ENCODE results near the gene RNF40.

DNA sequence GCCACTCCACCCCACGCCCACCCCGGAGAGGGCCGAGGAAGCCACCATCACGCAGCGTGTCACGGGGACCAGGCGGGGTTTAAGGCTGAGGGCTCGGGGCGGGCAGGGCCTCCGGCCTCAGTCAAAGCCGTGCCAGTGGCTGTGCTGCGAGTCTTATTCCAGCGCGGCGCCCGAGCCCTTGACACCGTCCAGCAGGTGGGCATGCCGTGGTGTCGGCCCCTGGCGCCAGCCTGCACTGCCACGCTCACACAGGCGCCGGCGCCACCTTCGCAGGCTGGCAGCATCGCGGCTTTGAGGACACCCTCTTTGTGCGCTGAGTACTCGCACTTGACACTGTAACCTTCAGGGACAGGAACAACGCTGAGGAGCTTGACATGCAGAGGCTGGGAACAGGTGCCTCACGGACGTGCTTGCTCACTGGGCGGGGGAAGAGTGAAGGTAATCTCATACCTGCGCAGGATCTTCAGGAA lies 58.9 kb downstream of the RNF40 start:
- TF ChIP-seq JUND (IDR thresholded peaks at IDR 0.05) (no peak), CTCF (IDR thresholded peaks at IDR 0.05; ENCODE audit: low read depth, low read length, missing input control) (no peak), EGR1 (IDR thresholded peaks at IDR 0.05; ENCODE audit: low read depth in 2 of 2) (no peak), YY1 (IDR thresholded peaks at IDR 0.05) (no peak), GABPA (IDR thresholded peaks at IDR 0.05 in 1 of 2, conservative IDR thresholded peaks at IDR 0.05 in 1 of 2) (no peak), TAF1 (conservative IDR thresholded peaks at IDR 0.05) (no peak), REST (IDR thresholded peaks at IDR 0.05) (no peak)
